Measurements from ENCODE around the gene TMEM273. TPM values are rescaled to one million over a fixed set of nuclear protein-coding genes. Genes with fewer than 3 reads are reported as not detected.

Gene TMEM273
- total RNA-seq, 1 donor from 2014 or later = not detected

DNA sequence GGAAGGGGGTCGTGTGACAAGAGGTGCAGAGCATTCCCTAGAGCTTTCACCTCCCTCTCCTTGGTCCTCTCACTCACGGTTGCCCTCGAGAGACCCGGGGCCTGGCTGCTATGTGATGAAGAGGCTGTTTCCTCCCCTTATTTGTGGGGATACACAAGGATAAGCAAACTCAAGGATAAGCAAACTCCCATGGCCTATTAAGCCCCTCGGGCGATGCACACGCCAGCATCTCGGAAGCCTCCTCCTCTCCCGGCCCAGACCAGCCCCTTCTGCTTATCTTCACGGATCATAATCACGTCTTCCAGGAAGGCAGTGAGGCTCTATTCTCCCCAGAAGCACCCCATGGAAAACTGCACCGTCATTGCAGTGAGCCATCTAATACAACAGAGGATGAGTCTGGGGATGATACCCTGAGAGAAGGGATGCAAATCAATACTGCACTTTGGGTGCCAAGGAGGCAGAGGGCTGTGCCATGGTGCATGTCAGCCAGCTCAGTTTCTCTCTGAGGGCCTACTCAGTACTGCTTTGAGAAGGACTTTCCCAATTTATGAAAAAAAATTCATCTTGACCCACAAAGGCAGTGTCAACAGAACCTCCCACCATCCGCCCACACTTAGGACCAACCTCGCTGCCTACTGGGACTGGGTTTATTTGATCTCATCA lies 22.2 kb downstream of the TMEM273 start:
- Mint-ChIP-seq H3K9me3 (ENCODE audit: unreplicated experiment) (no peaks in the 10 kb centered on the region), H3K4me3 (ENCODE audit: unreplicated experiment) (no peak overlapping the region), H3K27me3 (ENCODE audit: unreplicated experiment) (peaks cover 2% of the 10 kb centered on the region), H3K36me3 (ENCODE audit: unreplicated experiment) (no peaks in the 10 kb centered on the region), H3K27ac (ENCODE audit: unreplicated experiment) (no peak overlapping the region), H3K4me1 (ENCODE audit: unreplicated experiment) (no peaks in the 10 kb centered on the region)
- DNase-seq (ENCODE audit: extremely low spot score, unreplicated experiment) = no peak
- TF ChIP-seq, protein P1, sequence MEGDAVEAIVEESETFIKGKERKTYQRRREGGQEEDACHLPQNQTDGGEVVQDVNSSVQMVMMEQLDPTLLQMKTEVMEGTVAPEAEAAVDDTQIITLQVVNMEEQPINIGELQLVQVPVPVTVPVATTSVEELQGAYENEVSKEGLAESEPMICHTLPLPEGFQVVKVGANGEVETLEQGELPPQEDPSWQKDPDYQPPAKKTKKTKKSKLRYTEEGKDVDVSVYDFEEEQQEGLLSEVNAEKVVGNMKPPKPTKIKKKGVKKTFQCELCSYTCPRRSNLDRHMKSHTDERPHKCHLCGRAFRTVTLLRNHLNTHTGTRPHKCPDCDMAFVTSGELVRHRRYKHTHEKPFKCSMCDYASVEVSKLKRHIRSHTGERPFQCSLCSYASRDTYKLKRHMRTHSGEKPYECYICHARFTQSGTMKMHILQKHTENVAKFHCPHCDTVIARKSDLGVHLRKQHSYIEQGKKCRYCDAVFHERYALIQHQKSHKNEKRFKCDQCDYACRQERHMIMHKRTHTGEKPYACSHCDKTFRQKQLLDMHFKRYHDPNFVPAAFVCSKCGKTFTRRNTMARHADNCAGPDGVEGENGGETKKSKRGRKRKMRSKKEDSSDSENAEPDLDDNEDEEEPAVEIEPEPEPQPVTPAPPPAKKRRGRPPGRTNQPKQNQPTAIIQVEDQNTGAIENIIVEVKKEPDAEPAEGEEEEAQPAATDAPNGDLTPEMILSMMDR (IDR thresholded peaks at IDR 0.05) = no peak

- Mint-ChIP-seq H3K4me3 (ENCODE audit: unreplicated experiment) (no peak overlapping the region), H3K27ac (ENCODE audit: unreplicated experiment) (no peak overlapping the region), H3K36me3 (ENCODE audit: unreplicated experiment) (no peaks in the 10 kb centered on the region), H3K27me3 (ENCODE audit: unreplicated experiment) (peaks cover 2% of the 10 kb centered on the region), H3K4me1 (ENCODE audit: unreplicated experiment) (no peaks in the 10 kb centered on the region), H3K9me3 (ENCODE audit: unreplicated experiment) (no peaks in the 10 kb centered on the region)
- no peak for DNase-seq (ENCODE audit: extremely low spot score, unreplicated experiment)
- TF ChIP-seq, protein P1 (IDR thresholded peaks at IDR 0.05) = no peak
Observed at GRCh38 chr10:49165259-49165658, 22.9 kb downstream of the TMEM273 start.

- Mint-ChIP-seq H3K4me3 (ENCODE audit: unreplicated experiment) (no peak overlapping the region), H3K4me1 (ENCODE audit: unreplicated experiment) (no peaks in the 10 kb centered on the region), H3K27ac (ENCODE audit: unreplicated experiment) (no peak overlapping the region), H3K27me3 (ENCODE audit: unreplicated experiment) (peaks cover 8% of the 10 kb centered on the region), H3K9me3 (ENCODE audit: unreplicated experiment) (no peaks in the 10 kb centered on the region), H3K36me3 (ENCODE audit: unreplicated experiment) (no peaks in the 10 kb centered on the region)
- TF ChIP-seq, protein P1 (IDR thresholded peaks at IDR 0.05) = peak; percentile 44
- no peak for DNase-seq (ENCODE audit: extremely low spot score, unreplicated experiment)
Observed at GRCh38 chr10:49164559-49165188, 23.5 kb downstream of the TMEM273 start.

GRCh38 chr10:49163741-49164140 lies 24.4 kb downstream of the TMEM273 start:
- Mint-ChIP-seq H3K4me1 (ENCODE audit: unreplicated experiment) (no peaks in the 10 kb centered on the region), H3K27me3 (ENCODE audit: unreplicated experiment) (peaks cover 13% of the 10 kb centered on the region), H3K4me3 (ENCODE audit: unreplicated experiment) (no peak overlapping the region), H3K27ac (ENCODE audit: unreplicated experiment) (no peak overlapping the region), H3K9me3 (ENCODE audit: unreplicated experiment) (no peaks in the 10 kb centered on the region), H3K36me3 (ENCODE audit: unreplicated experiment) (no peaks in the 10 kb centered on the region)
- TF ChIP-seq, protein P1 (IDR thresholded peaks at IDR 0.05) = no peak
- peak; percentile 30 for DNase-seq (ENCODE audit: extremely low spot score, unreplicated experiment)

GRCh38 chr10:49162761-49163310 lies 25.4 kb downstream of the TMEM273 start:
- no peaks in the 10 kb centered on the region for H3K4me1 Mint-ChIP-seq (ENCODE audit: unreplicated experiment)
- TF ChIP-seq, protein P1 (IDR thresholded peaks at IDR 0.05) = no peak
- peaks cover 17% of the 10 kb centered on the region for H3K27me3 Mint-ChIP-seq (ENCODE audit: unreplicated experiment)
- H3K4me3 Mint-ChIP-seq (ENCODE audit: unreplicated experiment) = no peak overlapping the region
- no peak overlapping the region for H3K27ac Mint-ChIP-seq (ENCODE audit: unreplicated experiment)
- DNase-seq (ENCODE audit: extremely low spot score, unreplicated experiment) = peak; percentile 82
- no peaks in the 10 kb centered on the region for H3K36me3 Mint-ChIP-seq (ENCODE audit: unreplicated experiment)
- no peaks in the 10 kb centered on the region for H3K9me3 Mint-ChIP-seq (ENCODE audit: unreplicated experiment)
